Fibroblast of lung (primary cell): ENCODE results near the gene CFAP73. TPM values are rescaled to one million over a fixed set of nuclear protein-coding genes. Genes with fewer than 3 reads are reported as not detected.

Experiments
- DNase-seq, 2 donors: peaks; one replicate each; pipeline versions ENCODE4 v3.0.0 to v3.0.0-alpha.2; 2010; ENCODE audit warnings: low read depth in 2 of 2
- H2AFZ ChIP-seq: 2 replicates; pipeline ENCODE4 v1.5.1; 2012; ENCODE audit warnings: low read length, control low read depth, inconsistent platforms
- H3K27ac ChIP-seq: 2 replicates; pipeline ENCODE4 v1.5.1; 2011; ENCODE audit warnings: low read length, control low read depth; ENCODE audit not compliant: insufficient read depth
- H3K27me3 ChIP-seq: 2 replicates; pipeline ENCODE4 v1.5.1; 2011; ENCODE audit warnings: mild to moderate bottlenecking, low read length; ENCODE audit not compliant: control insufficient read depth, insufficient read depth
- H3K36me3 ChIP-seq: 2 replicates; pipeline ENCODE4 v1.5.1; 2011; ENCODE audit warnings: low read length; ENCODE audit not compliant: control insufficient read depth, insufficient read depth
- H3K4me1 ChIP-seq: 2 replicates; pipeline ENCODE4 v1.5.1; 2011; ENCODE audit warnings: low read length; ENCODE audit not compliant: control insufficient read depth, insufficient read depth; ENCODE audit errors: extremely low read depth
- H3K4me2 ChIP-seq: 2 replicates; pipeline ENCODE4 v1.5.1; 2011; ENCODE audit warnings: low read length, control low read depth; ENCODE audit not compliant: insufficient read depth; ENCODE audit errors: extremely low read depth
- H3K4me3 ChIP-seq, 4 experiments: fragments of 200-600 bp in 1 of 4; sonication (generic) in 1 of 4; replicated peaks in 1 of 4; 2 replicates each; pipeline ENCODE4 v1.5.1; 2011 to 2016; ENCODE audit warnings: low read length in 4 of 4, low read depth in 3 of 4, mild to moderate bottlenecking in 3 of 4, control low read depth in 2 of 4, inconsistent platforms in 1 of 4, mixed read lengths in 1 of 4; ENCODE audit not compliant: insufficient read depth in 1 of 4; ENCODE audit errors: control extremely low read depth in 1 of 4
- H3K79me2 ChIP-seq: 2 replicates; pipeline ENCODE4 v1.5.1; 2012; ENCODE audit warnings: mild to moderate bottlenecking, low read length, inconsistent platforms; ENCODE audit not compliant: control insufficient read depth, insufficient read depth
- H3K9ac ChIP-seq: 2 replicates; pipeline ENCODE4 v1.5.1; 2011; ENCODE audit warnings: mild to moderate bottlenecking, low read length, control low read depth; ENCODE audit not compliant: insufficient read depth
- H3K9me3 ChIP-seq: 2 replicates; pipeline ENCODE4 v1.5.1; 2012; ENCODE audit warnings: low read depth, low read length; ENCODE audit not compliant: control insufficient read depth, insufficient read depth
- H4K20me1 ChIP-seq: 2 replicates; pipeline ENCODE4 v1.5.1; 2011; ENCODE audit warnings: low read length; ENCODE audit not compliant: control insufficient read depth, insufficient read depth; ENCODE audit errors: extremely low read depth
- CTCF ChIP-seq, 2 donors: IDR thresholded peaks in 1 of 2; conservative IDR thresholded peaks in 1 of 2; 1 replicate in 1 of 2; 2 replicates in 1 of 2; pipeline ENCODE4 v1.5.1; 2011 to 2012; ENCODE audit warnings: low read length in 2 of 2, control low read depth in 1 of 2, inconsistent platforms in 1 of 2, low read depth in 1 of 2, mild to moderate bottlenecking in 1 of 2
- EZH2 ChIP-seq: IDR thresholded peaks from 2 replicates; pipeline ENCODE4 v1.5.1; 2012; ENCODE audit warnings: low read length, control low read depth, mild to moderate bottlenecking; ENCODE audit errors: missing control alignments
- polyA plus RNA-seq, 2 donors: library from polyadenylated mRNA; depleted of rRNA in 1 of 2; stranded (reverse) in 1 of 2; unstranded in 1 of 2; fragments of >200 nt; gene quantifications; 2 replicates each; pipeline ENCODE4 v1.2.1, GENCODE V29; 2011 to 2012; ENCODE audit warnings: missing spikeins in 1 of 2
- total RNA-seq: library from RNA; depleted of rRNA; stranded (reverse); fragments of >200 nt; gene quantifications from 2 replicates; pipeline ENCODE4 v1.2.1, GENCODE V29; 2014

Gene CFAP73
- total and polyA plus RNA-seq, 2 donors (not counting 1 experiment from before 2014, with no cell fraction given): not detected

GRCh38 chr12:113174461-113175384, 25.2 kb downstream of the CFAP73 start:
- Histone ChIP-seq H3K9ac (no peak overlapping the region), H3K4me1 (no peaks in the 10 kb centered on the region), H3K9me3 (no peaks in the 10 kb centered on the region), H3K4me3 (no peak overlapping the region), H3K27me3 (no peaks in the 10 kb centered on the region), H3K27ac (peak overlapping the region; percentile 16), H3K79me2 (no peaks in the 10 kb centered on the region), H3K4me2 (no peak overlapping the region), H2AFZ (no peak overlapping the region), H4K20me1 (no peaks in the 10 kb centered on the region), H3K36me3 (peaks cover 17% of the 10 kb centered on the region)
- no peak for TF ChIP-seq EZH2
- peak; percentile 93 to 98 for TF ChIP-seq CTCF (conservative IDR thresholded peaks at IDR 0.05 in 1 of 2, IDR thresholded peaks at IDR 0.05 in 1 of 2; ENCODE audit: low read depth in 1 of 2, low read length in 2 of 2)
- DNase-seq: peak; percentile 32 to 65

- no peak overlapping the region for H3K4me3 ChIP-seq
- no peak for DNase-seq
- H3K9me3 ChIP-seq: no peaks in the 10 kb centered on the region
- H3K4me2 ChIP-seq: no peak overlapping the region
- H3K9ac ChIP-seq: no peak overlapping the region
- no peak overlapping the region for H2AFZ ChIP-seq
- H4K20me1 ChIP-seq: no peaks in the 10 kb centered on the region
- no peaks in the 10 kb centered on the region for H3K4me1 ChIP-seq
- no peaks in the 10 kb centered on the region for H3K27me3 ChIP-seq
- H3K36me3 ChIP-seq: peaks cover 12% of the 10 kb centered on the region
- TF ChIP-seq EZH2 (no peak), CTCF (conservative IDR thresholded peaks at IDR 0.05 in 1 of 2, IDR thresholded peaks at IDR 0.05 in 1 of 2; ENCODE audit: low read depth in 1 of 2, low read length in 2 of 2) (no peak)
- no peak overlapping the region for H3K27ac ChIP-seq
- H3K79me2 ChIP-seq: peaks cover 23% of the 10 kb centered on the region
Observed at GRCh38 chr12:113179023-113179422, 29.5 kb downstream of the CFAP73 start.

- no peaks in the 10 kb centered on the region for H3K4me1 ChIP-seq
- no peak overlapping the region for H3K4me2 ChIP-seq
- H3K9ac ChIP-seq: no peak overlapping the region
- no peaks in the 10 kb centered on the region for H4K20me1 ChIP-seq
- H3K9me3 ChIP-seq: no peaks in the 10 kb centered on the region
- H2AFZ ChIP-seq: no peak overlapping the region
- peaks cover 27% of the 10 kb centered on the region for H3K79me2 ChIP-seq
- DNase-seq: no peak
- no peak overlapping the region for H3K27ac ChIP-seq
- H3K4me3 ChIP-seq: no peak overlapping the region
- TF ChIP-seq EZH2 (no peak), CTCF (conservative IDR thresholded peaks at IDR 0.05 in 1 of 2, IDR thresholded peaks at IDR 0.05 in 1 of 2; ENCODE audit: low read depth in 1 of 2, low read length in 2 of 2) (no peak)
- peaks cover 9% of the 10 kb centered on the region for H3K36me3 ChIP-seq
- H3K27me3 ChIP-seq: no peaks in the 10 kb centered on the region
Observed at GRCh38 chr12:113180333-113180732, 30.8 kb downstream of the CFAP73 start.
